ENCODE results near the gene GYS1. TPM values are rescaled to one million over a fixed set of nuclear protein-coding genes. Genes with fewer than 3 reads are reported as not detected.
A peak's percentile ranks its signal among the peaks of the same experiment; 100 is the strongest.

Gene GYS1
- total RNA-seq, 1 donor from 2014 or later, result 17.7 TPM

DNA sequence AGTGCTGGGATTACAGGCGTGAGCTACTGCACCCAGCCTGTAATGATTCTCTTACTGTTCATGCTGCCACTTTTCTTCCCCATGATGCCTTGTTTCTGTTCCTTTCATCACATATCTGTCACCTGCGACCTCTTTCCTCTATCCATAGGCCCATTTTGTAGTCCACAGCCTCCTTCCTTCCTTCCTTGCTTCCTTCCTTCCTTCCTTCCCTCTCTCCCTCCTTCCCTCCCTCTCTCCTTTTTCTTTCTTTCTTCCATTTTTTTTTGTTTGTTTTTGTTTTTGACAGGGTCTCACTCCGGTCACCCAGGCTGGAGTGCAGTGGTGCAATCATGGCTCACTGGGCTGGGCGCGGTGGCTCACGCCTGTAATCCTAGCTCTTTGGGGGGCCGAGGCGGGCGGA, 4.2 kb downstream of the GYS1 start:
- Mint-ChIP-seq H3K4me1 (peaks cover 18% of the 10 kb centered on the region), H3K4me3 (peak overlapping the region; percentile 30), H3K27ac (no peak overlapping the region), H3K27me3 (ENCODE audit: insufficient read depth, low read depth) (peaks cover 2% of the 10 kb centered on the region), H3K36me3 (peaks cover 18% of the 10 kb centered on the region), H3K9me3 (no peaks in the 10 kb centered on the region)
- peaks cover 12% of the 10 kb centered on the region for H4K20me1 ChIP-seq (ENCODE audit: low read depth)
- no peak overlapping the region for H3K27ac ChIP-seq
- no peak overlapping the region for H3K9ac ChIP-seq
- DNase-seq (ENCODE audit: low spot score), result no peak
- H3K4me1 ChIP-seq, result peaks cover 7% of the 10 kb centered on the region
- no peaks in the 10 kb centered on the region for H3K36me3 ChIP-seq
- H3K9me3 ChIP-seq (ENCODE audit: low read depth), result no peaks in the 10 kb centered on the region
- no peak overlapping the region for H2AFZ ChIP-seq (replicated peaks)
- no peak for TF ChIP-seq EZH2phosphoT487 (IDR thresholded peaks at IDR 0.05)
- TF ChIP-seq, protein P1, sequence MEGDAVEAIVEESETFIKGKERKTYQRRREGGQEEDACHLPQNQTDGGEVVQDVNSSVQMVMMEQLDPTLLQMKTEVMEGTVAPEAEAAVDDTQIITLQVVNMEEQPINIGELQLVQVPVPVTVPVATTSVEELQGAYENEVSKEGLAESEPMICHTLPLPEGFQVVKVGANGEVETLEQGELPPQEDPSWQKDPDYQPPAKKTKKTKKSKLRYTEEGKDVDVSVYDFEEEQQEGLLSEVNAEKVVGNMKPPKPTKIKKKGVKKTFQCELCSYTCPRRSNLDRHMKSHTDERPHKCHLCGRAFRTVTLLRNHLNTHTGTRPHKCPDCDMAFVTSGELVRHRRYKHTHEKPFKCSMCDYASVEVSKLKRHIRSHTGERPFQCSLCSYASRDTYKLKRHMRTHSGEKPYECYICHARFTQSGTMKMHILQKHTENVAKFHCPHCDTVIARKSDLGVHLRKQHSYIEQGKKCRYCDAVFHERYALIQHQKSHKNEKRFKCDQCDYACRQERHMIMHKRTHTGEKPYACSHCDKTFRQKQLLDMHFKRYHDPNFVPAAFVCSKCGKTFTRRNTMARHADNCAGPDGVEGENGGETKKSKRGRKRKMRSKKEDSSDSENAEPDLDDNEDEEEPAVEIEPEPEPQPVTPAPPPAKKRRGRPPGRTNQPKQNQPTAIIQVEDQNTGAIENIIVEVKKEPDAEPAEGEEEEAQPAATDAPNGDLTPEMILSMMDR (IDR thresholded peaks at IDR 0.05), result no peak
- TF ChIP-seq EZH2 (IDR thresholded peaks at IDR 0.05), result no peak
- H3K4me2 ChIP-seq, result no peak overlapping the region
- no peak overlapping the region for H3K4me3 ChIP-seq
- peaks cover 17% of the 10 kb centered on the region for H3F3A ChIP-seq (ENCODE audit: low read depth)
- H3K79me2 ChIP-seq (ENCODE audit: low read depth), result peaks cover 31% of the 10 kb centered on the region
- no peaks in the 10 kb centered on the region for H3K27me3 ChIP-seq

DNA sequence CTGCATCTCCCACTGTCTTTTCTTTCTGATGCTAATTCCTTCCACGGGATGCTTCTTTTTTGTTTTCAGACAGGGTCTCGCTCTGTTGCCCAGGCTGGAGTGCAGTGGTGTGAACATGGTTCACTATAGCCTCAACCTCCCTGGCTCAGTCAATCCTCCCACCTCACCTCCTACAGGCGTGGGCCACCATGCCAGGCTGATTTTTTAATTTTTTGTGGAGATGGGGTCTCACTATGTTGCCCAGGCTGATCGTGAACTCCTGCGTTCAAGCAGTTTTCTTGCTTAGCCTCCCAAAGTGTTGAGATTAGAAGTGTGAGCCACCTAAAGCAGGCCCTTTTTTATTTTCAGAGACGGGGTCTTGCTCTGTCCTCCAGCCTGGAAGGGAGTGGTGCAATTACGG, 4.8 kb downstream of the GYS1 start:
- Histone ChIP-seq H3K4me2 (no peak overlapping the region), H3K9me3 (ENCODE audit: low read depth) (no peaks in the 10 kb centered on the region), H3K4me3 (no peak overlapping the region), H3F3A (ENCODE audit: low read depth) (peaks cover 12% of the 10 kb centered on the region), H3K9ac (no peak overlapping the region), H4K20me1 (ENCODE audit: low read depth) (peaks cover 12% of the 10 kb centered on the region), H2AFZ (replicated peaks) (no peak overlapping the region), H3K27ac (no peak overlapping the region), H3K27me3 (no peaks in the 10 kb centered on the region), H3K36me3 (no peaks in the 10 kb centered on the region), H3K79me2 (ENCODE audit: low read depth) (peaks cover 29% of the 10 kb centered on the region), H3K4me1 (peaks cover 7% of the 10 kb centered on the region)
- Mint-ChIP-seq H3K27ac (peak overlapping the region; percentile 15), H3K4me1 (peaks cover 15% of the 10 kb centered on the region), H3K27me3 (ENCODE audit: insufficient read depth, low read depth) (peaks cover 3% of the 10 kb centered on the region), H3K9me3 (no peaks in the 10 kb centered on the region), H3K36me3 (peaks cover 18% of the 10 kb centered on the region), H3K4me3 (peak overlapping the region; percentile 27)
- DNase-seq (ENCODE audit: low spot score), result no peak
- TF ChIP-seq EZH2phosphoT487 (IDR thresholded peaks at IDR 0.05), result no peak
- TF ChIP-seq EZH2 (IDR thresholded peaks at IDR 0.05), result no peak
- TF ChIP-seq, protein P1 (IDR thresholded peaks at IDR 0.05), result no peak

DNA sequence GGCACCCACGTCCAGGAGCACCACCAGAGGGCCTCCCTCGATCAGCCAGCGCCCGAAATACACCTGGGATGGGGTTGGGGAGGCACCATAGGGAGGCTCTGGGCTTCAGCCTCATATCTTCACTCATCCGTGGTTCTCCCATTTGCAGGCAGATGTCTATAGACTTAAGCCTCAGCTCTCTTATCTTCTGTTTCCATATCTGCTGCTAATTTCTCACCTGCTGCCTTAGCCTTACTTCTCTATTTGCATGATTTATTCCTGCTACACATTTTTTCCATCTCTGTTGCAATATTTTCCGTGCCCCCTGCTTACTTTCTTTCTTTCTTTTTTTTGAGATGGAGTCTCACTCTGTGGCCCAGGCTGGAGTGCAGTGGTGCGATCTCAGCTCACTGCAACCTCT, 5.8 kb downstream of the GYS1 start:
- no peak overlapping the region for H3K4me3 ChIP-seq
- no peak for DNase-seq (ENCODE audit: low spot score)
- no peak overlapping the region for H2AFZ ChIP-seq (replicated peaks)
- peaks cover 24% of the 10 kb centered on the region for H3K79me2 ChIP-seq (ENCODE audit: low read depth)
- H3K4me1 ChIP-seq, result peaks cover 7% of the 10 kb centered on the region
- H3K9me3 ChIP-seq (ENCODE audit: low read depth), result no peaks in the 10 kb centered on the region
- Mint-ChIP-seq H3K9me3 (no peaks in the 10 kb centered on the region), H3K4me1 (peaks cover 14% of the 10 kb centered on the region), H3K27ac (no peak overlapping the region), H3K36me3 (peaks cover 18% of the 10 kb centered on the region), H3K27me3 (ENCODE audit: insufficient read depth, low read depth) (peaks cover 2% of the 10 kb centered on the region), H3K4me3 (no peak overlapping the region)
- H3K36me3 ChIP-seq, result no peaks in the 10 kb centered on the region
- no peak overlapping the region for H3K27ac ChIP-seq
- H3K27me3 ChIP-seq, result no peaks in the 10 kb centered on the region
- TF ChIP-seq EZH2phosphoT487 (IDR thresholded peaks at IDR 0.05) (no peak), EZH2 (IDR thresholded peaks at IDR 0.05) (no peak)
- TF ChIP-seq, protein P1 (IDR thresholded peaks at IDR 0.05), result no peak
- H3K4me2 ChIP-seq, result no peak overlapping the region
- peaks cover 6% of the 10 kb centered on the region for H3F3A ChIP-seq (ENCODE audit: low read depth)
- peaks cover 12% of the 10 kb centered on the region for H4K20me1 ChIP-seq (ENCODE audit: low read depth)
- H3K9ac ChIP-seq, result no peak overlapping the region

Data from neural progenitor cell (in vitro differentiated cells).